Body of pancreas (tissue), 4 donors: ENCODE measurements around the gene MYH7B.

Experiments used
- POLR2A ChIP-seq, 3 donors: fragments of 450-650 bp; IDR thresholded peaks; one replicate each; pipeline ENCODE4 v1.6.1; 2016; ENCODE audit warnings: antibody characterized with exemption in 3 of 3, mild to moderate bottlenecking in 2 of 3
- TF ChIP-seq, protein P1 (sequence below), 7 experiments: fragments of 450-650 bp in 4 of 7; fragments of 200-600 bp in 3 of 7; sonication (generic) in 3 of 7; IDR thresholded peaks; one replicate each; pipeline ENCODE4 v1.5.1; 2016 to 2019; ENCODE audit warnings: antibody characterized with exemption in 7 of 7

DNA sequence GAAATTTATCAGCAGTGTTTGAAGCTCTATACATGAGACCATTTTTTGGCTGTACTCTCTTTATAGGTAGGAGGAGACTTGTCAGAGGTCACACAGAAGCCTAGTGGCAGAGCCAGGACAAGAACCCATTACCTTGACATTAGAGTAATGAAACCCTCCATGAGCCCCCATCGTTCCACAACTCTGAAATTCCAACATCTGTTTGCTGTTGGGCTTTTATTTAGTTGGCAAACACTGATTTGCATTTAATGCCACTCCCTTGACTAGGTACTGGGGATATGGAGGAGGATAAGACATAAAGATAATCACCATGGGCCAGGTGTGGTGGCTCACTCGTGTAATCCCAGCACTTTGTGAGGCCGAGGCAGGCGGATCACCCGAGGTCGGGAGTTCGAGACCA is 1.7 kb upstream of the MYH7B start:
- no peak for TF ChIP-seq POLR2A (IDR thresholded peaks at IDR 0.05)
- TF ChIP-seq, protein P1, sequence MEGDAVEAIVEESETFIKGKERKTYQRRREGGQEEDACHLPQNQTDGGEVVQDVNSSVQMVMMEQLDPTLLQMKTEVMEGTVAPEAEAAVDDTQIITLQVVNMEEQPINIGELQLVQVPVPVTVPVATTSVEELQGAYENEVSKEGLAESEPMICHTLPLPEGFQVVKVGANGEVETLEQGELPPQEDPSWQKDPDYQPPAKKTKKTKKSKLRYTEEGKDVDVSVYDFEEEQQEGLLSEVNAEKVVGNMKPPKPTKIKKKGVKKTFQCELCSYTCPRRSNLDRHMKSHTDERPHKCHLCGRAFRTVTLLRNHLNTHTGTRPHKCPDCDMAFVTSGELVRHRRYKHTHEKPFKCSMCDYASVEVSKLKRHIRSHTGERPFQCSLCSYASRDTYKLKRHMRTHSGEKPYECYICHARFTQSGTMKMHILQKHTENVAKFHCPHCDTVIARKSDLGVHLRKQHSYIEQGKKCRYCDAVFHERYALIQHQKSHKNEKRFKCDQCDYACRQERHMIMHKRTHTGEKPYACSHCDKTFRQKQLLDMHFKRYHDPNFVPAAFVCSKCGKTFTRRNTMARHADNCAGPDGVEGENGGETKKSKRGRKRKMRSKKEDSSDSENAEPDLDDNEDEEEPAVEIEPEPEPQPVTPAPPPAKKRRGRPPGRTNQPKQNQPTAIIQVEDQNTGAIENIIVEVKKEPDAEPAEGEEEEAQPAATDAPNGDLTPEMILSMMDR (IDR thresholded peaks at IDR 0.05), result no peak
